Liver (tissue), 2 donors: Measurements from ENCODE around the gene TRIM45.

Experiments used
- CTCF ChIP-seq: fragments of 150-350 bp; IDR thresholded peaks from 2 replicates; pipeline ENCODE4 v1.5.1; 2017; ENCODE audit warnings: improper control_type of control experiment, low read depth, low read length; ENCODE audit not compliant: missing input control
- TF ChIP-seq, protein P1 (sequence below): IDR thresholded peaks from 2 replicates; pipeline ENCODE4 v1.6.1; 2016; ENCODE audit warnings: antibody characterized with exemption
- TF ChIP-seq, protein P2 (sequence below): IDR thresholded peaks from 2 replicates; pipeline ENCODE4 v1.6.1; 2016; ENCODE audit warnings: antibody characterized with exemption, mild to moderate bottlenecking
- donor health status: healthy.

GRCh38 chr1:117068580-117068979 is 53.0 kb downstream of the TRIM45 start:
- TF ChIP-seq, protein P1, sequence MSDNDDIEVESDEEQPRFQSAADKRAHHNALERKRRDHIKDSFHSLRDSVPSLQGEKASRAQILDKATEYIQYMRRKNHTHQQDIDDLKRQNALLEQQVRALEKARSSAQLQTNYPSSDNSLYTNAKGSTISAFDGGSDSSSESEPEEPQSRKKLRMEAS, result no peak
- TF ChIP-seq, protein P2, sequence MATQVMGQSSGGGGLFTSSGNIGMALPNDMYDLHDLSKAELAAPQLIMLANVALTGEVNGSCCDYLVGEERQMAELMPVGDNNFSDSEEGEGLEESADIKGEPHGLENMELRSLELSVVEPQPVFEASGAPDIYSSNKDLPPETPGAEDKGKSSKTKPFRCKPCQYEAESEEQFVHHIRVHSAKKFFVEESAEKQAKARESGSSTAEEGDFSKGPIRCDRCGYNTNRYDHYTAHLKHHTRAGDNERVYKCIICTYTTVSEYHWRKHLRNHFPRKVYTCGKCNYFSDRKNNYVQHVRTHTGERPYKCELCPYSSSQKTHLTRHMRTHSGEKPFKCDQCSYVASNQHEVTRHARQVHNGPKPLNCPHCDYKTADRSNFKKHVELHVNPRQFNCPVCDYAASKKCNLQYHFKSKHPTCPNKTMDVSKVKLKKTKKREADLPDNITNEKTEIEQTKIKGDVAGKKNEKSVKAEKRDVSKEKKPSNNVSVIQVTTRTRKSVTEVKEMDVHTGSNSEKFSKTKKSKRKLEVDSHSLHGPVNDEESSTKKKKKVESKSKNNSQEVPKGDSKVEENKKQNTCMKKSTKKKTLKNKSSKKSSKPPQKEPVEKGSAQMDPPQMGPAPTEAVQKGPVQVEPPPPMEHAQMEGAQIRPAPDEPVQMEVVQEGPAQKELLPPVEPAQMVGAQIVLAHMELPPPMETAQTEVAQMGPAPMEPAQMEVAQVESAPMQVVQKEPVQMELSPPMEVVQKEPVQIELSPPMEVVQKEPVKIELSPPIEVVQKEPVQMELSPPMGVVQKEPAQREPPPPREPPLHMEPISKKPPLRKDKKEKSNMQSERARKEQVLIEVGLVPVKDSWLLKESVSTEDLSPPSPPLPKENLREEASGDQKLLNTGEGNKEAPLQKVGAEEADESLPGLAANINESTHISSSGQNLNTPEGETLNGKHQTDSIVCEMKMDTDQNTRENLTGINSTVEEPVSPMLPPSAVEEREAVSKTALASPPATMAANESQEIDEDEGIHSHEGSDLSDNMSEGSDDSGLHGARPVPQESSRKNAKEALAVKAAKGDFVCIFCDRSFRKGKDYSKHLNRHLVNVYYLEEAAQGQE, result no peak
- TF ChIP-seq CTCF, result no peak
